DMS53 treated with DMSO at 0.1 percent for 48 hours (cell line): Measurements from ENCODE around the gene PCNA.

Source experiments
- DNase-seq: peaks from one replicate; lab custom pipeline; 2025; ENCODE audit not compliant: unreplicated experiment; lab: John Stamatoyannopoulos, UW

The PCNA gene

GRCh38 chr20:5143851-5144250 is 24.1 kb upstream of the PCNA start:
- no peak for DNase-seq

GRCh38 chr20:5141615-5142014 is 21.9 kb upstream of the PCNA start:
- DNase-seq: no peak

GRCh38 chr20:5140195-5140594 is 20.4 kb upstream of the PCNA start:
- DNase-seq: no peak

GRCh38 chr20:5136096-5136495 is 16.3 kb upstream of the PCNA start:
- DNase-seq: no peak

- no peak for DNase-seq
These were observed 15.7 kb upstream of the PCNA start for GRCh38 chr20:5135363-5136012.

- DNase-seq: no peak
These were observed 14.2 kb upstream of the PCNA start for GRCh38 chr20:5133998-5134397.

- DNase-seq: no peak
These were observed 11.7 kb upstream of the PCNA start for GRCh38 chr20:5131502-5131901.

GRCh38 chr20:5128886-5129285 is 9.1 kb upstream of the PCNA start:
- DNase-seq: no peak

GRCh38 chr20:5127859-5128424 is 8.2 kb upstream of the PCNA start:
- DNase-seq: no peak

GRCh38 chr20:5127204-5127858 is 7.6 kb upstream of the PCNA start:
- peak; percentile 51 for DNase-seq

- DNase-seq: peak; percentile 99
These were observed 6.9 kb upstream of the PCNA start, which contains the start of gene CDS2 for GRCh38 chr20:5126512-5127203. Gene CDS2 (plus strand): TSS chr20:5127008. CDS start chr20:5127093, 85 bp downstream.

GRCh38 chr20:5122873-5123260 is 3.1 kb upstream of the PCNA start:
- DNase-seq: no peak

GRCh38 chr20:5120185-5120476 is 373 bp upstream of the PCNA start:
- DNase-seq: no peak

- DNase-seq: no peak
These were observed 669 bp downstream of the PCNA start for GRCh38 chr20:5119143-5119434.

GRCh38 chr20:5118220-5119142 is 1.3 kb downstream of the PCNA start:
- no peak for DNase-seq

- DNase-seq: no peak
These were observed 2.9 kb downstream of the PCNA start for GRCh38 chr20:5116875-5117274.

- no peak for DNase-seq
These were observed 5.4 kb downstream of the PCNA start for GRCh38 chr20:5114403-5114802.

GRCh38 chr20:5113615-5113986 is 6.2 kb downstream of the PCNA start:
- DNase-seq: no peak

- DNase-seq: no peak
These were observed 10.5 kb downstream of the PCNA start for GRCh38 chr20:5109276-5109675.

- no peak for DNase-seq
These were observed 15.3 kb downstream of the PCNA start for GRCh38 chr20:5104479-5104878.

- DNase-seq: peak; percentile 39
These were observed 18.9 kb downstream of the PCNA start for GRCh38 chr20:5100684-5101347.
